Heart left ventricle (tissue), 16 donors: Measurements from ENCODE around the gene STK24. TPM values are rescaled to one million over a fixed set of nuclear protein-coding genes. Genes with fewer than 3 reads are reported as not detected.

Experiments
- ATAC-seq, 4 donors: fragments of 200-7000 bp; cut with Tn5 transposase; one replicate each; pipeline ENCODE4 v1.9.1; 2020 to 2022; ENCODE audit warnings: moderate library complexity in 4 of 4, mild to moderate bottlenecking in 3 of 4, moderate number of reproducible peaks in 1 of 4
- DNase-seq, 5 donors: peaks; one replicate each; pipeline ENCODE4 v3.0.0-alpha.2; 2020
- H3K27ac ChIP-seq, 12 donors: fragments of 200-600 bp; sonication (generic) in 4 of 12; one replicate each; pipeline versions ENCODE4 v1.5.0 to v1.8.0; 2016 to 2022; ENCODE audit warnings: mild to moderate bottlenecking in 2 of 12
- H3K27me3 ChIP-seq, 9 donors: fragments of 200-600 bp; sonication (generic) in 2 of 9; one replicate each; pipeline versions ENCODE4 v1.5.1 to v1.8.0; 2016 to 2022; ENCODE audit warnings: mild to moderate bottlenecking in 3 of 9
- H3K36me3 ChIP-seq, 9 donors: fragments of 200-600 bp; sonication (generic) in 2 of 9; one replicate each; pipeline versions ENCODE4 v1.5.0 to v1.8.0; 2018 to 2022; ENCODE audit warnings: mild to moderate bottlenecking in 2 of 9
- H3K4me1 ChIP-seq, 12 donors: fragments of 200-600 bp; sonication (generic) in 4 of 12; one replicate each; pipeline versions ENCODE4 v1.5.0 to v1.8.0; 2016 to 2022; ENCODE audit warnings: mild to moderate bottlenecking in 3 of 12
- H3K4me3 ChIP-seq, 12 donors: fragments of 200-600 bp; sonication (generic) in 4 of 12; one replicate each; pipeline versions ENCODE4 v1.5.0 to v1.8.0; 2017 to 2022; ENCODE audit warnings: mild to moderate bottlenecking in 9 of 12, moderate library complexity in 4 of 12
- H3K9me3 ChIP-seq, 12 donors: fragments of 200-600 bp; sonication (generic) in 4 of 12; one replicate each; pipeline versions ENCODE4 v1.5.0 to v1.8.0; 2016 to 2022; ENCODE audit warnings: mild to moderate bottlenecking in 1 of 12
- CTCF ChIP-seq, 12 donors: fragments of 200-600 bp; sonication (generic) in 4 of 12; IDR thresholded peaks; one replicate each; pipeline versions ENCODE4 v1.5.0 to v1.8.0; 2018 to 2022; ENCODE audit warnings: antibody characterized with exemption in 12 of 12, mild to moderate bottlenecking in 5 of 12
- POLR2A ChIP-seq, 2 donors: fragments of 450-650 bp; IDR thresholded peaks; one replicate each; pipeline ENCODE4 v1.6.1; 2017; ENCODE audit warnings: antibody characterized with exemption in 2 of 2, mild to moderate bottlenecking in 2 of 2, moderate library complexity in 2 of 2
- WGBS, 4 donors: extraction: QIAGEN DNeasy Blood & Tissue Kit in 2 of 4; methylation state at CpG; one replicate each; pipeline versions ENCODE4 v1.1.5 to v1.1.7; 2013 to 2018; 5-methylcytosine and 5-hydroxymethylcytosine counted together
- intact Hi-C, 10 donors: fragments of 100-400 bp; cut with DNase I; formaldehyde crosslinking; loops; one replicate each; pipeline versions ENCODE4 v1.11.1 to v1.14.2; 2022
- polyA plus RNA-seq, 2 donors: library from polyadenylated mRNA; stranded (reverse); fragments of 200-250 nt; gene quantifications; one replicate each; pipeline ENCODE4 v1.2.3, GENCODE V29; 2013
- total RNA-seq, 9 donors: library from RNA; depleted of rRNA in 2 of 9; stranded (reverse); fragments of >200 nt in 2 of 9; fragmentation: NEBNext Ultra II Directional in 3 of 9; extraction: Animal tissue kit (Norgen Biotek cat#: 25700) in 3 of 9; gene quantifications; one replicate each; pipeline versions ENCODE4 v1.1.0 to v1.2.4, GENCODE V29; 2016 to 2023
- donor health status: ischemic (EF 13 %, LVEDD 7.1; RV severe dilation, severe dysfunction).
- donor health status: healthy with polysubstance abuse.
- donor health status: DM: no; HTN: yes; CAD: no.
- donor health status: DM: no; HTN: no; CAD: no.
- donor health status: ischemic (EF 25% LVEDD 6.9; RV normal size, moderate dysfunction).
- donor health status: ischemic (EF 25% LVEDD 5.7; RV mildly dilated, moderate dysfunction).
- donor health status: healthy.
- donor health status: DM: yes; HTN: yes; CAD: no.
- donor health status: ischemic (EF 35%, LVEDD 5.7; RV mildly dilated, moderate dysfunction).
- donor health status: nonischemic (EF 11% LVEDD 7.7; RV severe dilation, severe dysfunction).
- donor health status: DM: yes; HTN: yes; CAD: no.
- donor health status: PGD.
- donor health status: ischemic (EF 29% LVEDD 5.4; RV normal size, mild dysfunction).
- donor health status: nonischemic (EF 23%, LVEDD 6.1; RV moderate dilation, normal function).

The STK24 gene
- total and polyA plus RNA-seq, 11 donors: 26.6 to 82.6 (median 59.6) TPM

GRCh38 chr13:98454389-98454881, 122.5 kb downstream of the STK24 start:
- intact Hi-C loops: loop anchor here in 2 of 10 donors (5.0 kb wide), 1 partner anchor 123 kb away; the partner anchor contains the start of gene STK24 (in 2 of the 2)

GRCh38 chr13:98452851-98453843, 123.8 kb downstream of the STK24 start:
- Histone ChIP-seq H3K4me3 (no peak overlapping the region), H3K27ac (peak overlapping the region in 3 of 12 donors; percentile 36 to 84 (median 65)), H3K36me3 (peaks cover 0 to 84% (median 47%) of the 10 kb centered on the region in 9 donors), H3K27me3 (no peaks in the 10 kb centered on the region), H3K9me3 (no peaks in the 10 kb centered on the region), H3K4me1 (peaks cover 7 to 72% (median 41%) of the 10 kb centered on the region in 12 donors)
- DNase-seq: no peak
- no peak for TF ChIP-seq POLR2A (IDR thresholded peaks at IDR 0.05)
- TF ChIP-seq CTCF (IDR thresholded peaks at IDR 0.05): no peak
- ATAC-seq: no peak
- intact Hi-C loops: loop anchor here in 2 of 10 donors (5.0 kb wide), 1 partner anchor 124 kb away; the partner anchor contains the start of gene STK24 (in 2 of the 2)
- 61 to 72% (median 69%) methylated on average over 15 of the region's 15 CpGs for WGBS, 4 donors

More at GRCh38 chr13:98454389-98454881, 122.5 kb downstream of the STK24 start:
- Histone ChIP-seq H3K27ac (peak overlapping the region; percentile 22 to 86 (median 66)), H3K27me3 (no peaks in the 10 kb centered on the region), H3K4me3 (peak overlapping the region in 1 of 12 donors; percentile 9), H3K4me1 (peaks cover 7 to 65% (median 37%) of the 10 kb centered on the region in 12 donors), H3K9me3 (no peaks in the 10 kb centered on the region), H3K36me3 (peaks cover 0 to 86% (median 52%) of the 10 kb centered on the region in 9 donors)
- TF ChIP-seq CTCF (IDR thresholded peaks at IDR 0.05) (no peak), POLR2A (IDR thresholded peaks at IDR 0.05) (no peak)
- 3 to 12% (median 6%) methylated on average over 7 of the region's 7 CpGs for WGBS, 4 donors
- no peak for DNase-seq
- peak; percentile 55 to 76 (median 64) for ATAC-seq

- 62 to 75% (median 73%) methylated on average over 21 to 23 of the region's 23 CpGs for WGBS, 4 donors
- H3K4me3 ChIP-seq: no peak overlapping the region
- H3K4me1 ChIP-seq: peaks cover 7 to 73% (median 42%) of the 10 kb centered on the region in 12 donors
- ATAC-seq (peak in 2 of 4 donors; percentile 28 to 67), DNase-seq (peak in 3 of 5 donors; percentile 51 to 70 (median 58))
- peak overlapping the region in 6 of 12 donors; percentile 26 to 84 (median 44) for H3K27ac ChIP-seq
- H3K9me3 ChIP-seq: no peaks in the 10 kb centered on the region
- peaks cover 0 to 84% (median 37%) of the 10 kb centered on the region in 9 donors for H3K36me3 ChIP-seq
- intact Hi-C loops: loop anchor here in 2 of 10 donors (5.0 kb wide), 1 partner anchor 125 kb away; the partner anchor contains the start of gene STK24 (in 2 of the 2)
- TF ChIP-seq POLR2A (IDR thresholded peaks at IDR 0.05) (no peak), CTCF (IDR thresholded peaks at IDR 0.05) (no peak)
- no peaks in the 10 kb centered on the region for H3K27me3 ChIP-seq
Measured at GRCh38 chr13:98451676-98452470, 125.0 kb downstream of the STK24 start.
